Smooth muscle cell (in vitro differentiated cells): Measurements from ENCODE around the gene TP53TG3D. TPM values are rescaled to one million over a fixed set of nuclear protein-coding genes. Genes with fewer than 3 reads are reported as not detected.
"Not testable (repeated sequence)": the region's sequence is repeated elsewhere in the genome, so short reads cannot be mapped to it uniquely, and the experiment has no call there.

Experiments used
- DNase-seq: peaks from one replicate; lab custom pipeline; 2025; ENCODE audit not compliant: unreplicated experiment; lab: John Stamatoyannopoulos, UW
- H2AFZ ChIP-seq: fragments of 200-600 bp; sonication (generic); 2 replicates; pipeline ENCODE4 v1.6.0; 2016; ENCODE audit warnings: antibody characterized with exemption, low read depth, mild to moderate bottlenecking
- H3F3A ChIP-seq: fragments of 200-600 bp; sonication (generic); 2 replicates; pipeline ENCODE4 v1.6.0; 2017; ENCODE audit warnings: antibody characterized with exemption, low read depth
- H3K27ac ChIP-seq: fragments of 200-600 bp; sonication (generic); 2 replicates; pipeline ENCODE4 v1.5.1; 2016; ENCODE audit warnings: low read depth, mild to moderate bottlenecking
- H3K27me3 ChIP-seq: fragments of 200-600 bp; sonication (generic); 2 replicates; pipeline ENCODE4 v1.6.1; 2016; ENCODE audit warnings: low read depth, mild to moderate bottlenecking
- H3K36me3 ChIP-seq: fragments of 200-600 bp; sonication (generic); 2 replicates; pipeline ENCODE4 v1.5.1; 2016; ENCODE audit warnings: low read depth
- H3K4me1 ChIP-seq: fragments of 200-600 bp; sonication (generic); 2 replicates; pipeline ENCODE4 v1.5.1; 2016; ENCODE audit warnings: low read depth
- H3K4me2 ChIP-seq: fragments of 200-600 bp; sonication (generic); 2 replicates; pipeline ENCODE4 v1.6.0; 2016; ENCODE audit warnings: mild to moderate bottlenecking
- H3K4me3 ChIP-seq: fragments of 200-600 bp; sonication (generic); 2 replicates; pipeline ENCODE4 v1.5.1; 2016; ENCODE audit warnings: mild to moderate bottlenecking
- H3K79me2 ChIP-seq: fragments of 200-600 bp; sonication (generic); 2 replicates; pipeline ENCODE4 v1.6.0; 2016; ENCODE audit warnings: low read depth, mild to moderate bottlenecking
- H3K9ac ChIP-seq: fragments of 200-600 bp; sonication (generic); 2 replicates; pipeline ENCODE4 v1.6.0; 2016; ENCODE audit warnings: low read depth
- H3K9me3 ChIP-seq: fragments of 200-600 bp; sonication (generic); replicated peaks from 2 replicates; pipeline ENCODE4 v1.5.1; 2016; ENCODE audit warnings: low read depth
- H4K20me1 ChIP-seq: fragments of 200-600 bp; sonication (generic); 2 replicates; pipeline ENCODE4 v1.6.0; 2016; ENCODE audit warnings: low read depth
- WGBS: methylation state at CpG from one replicate; pipeline ENCODE4 v1.1.7; 2016; ENCODE audit warnings: low lambda C conversion rate; 5-methylcytosine and 5-hydroxymethylcytosine counted together
- polyA plus RNA-seq: library from polyadenylated mRNA; unstranded; fragments of >200 nt; fragmentation: Nextera tagmentation; extraction: Ambion mirVana; gene quantifications from 2 replicates; pipeline ENCODE4 v1.2.1, GENCODE V29; 2016
- small RNA-seq: library from RNA; depleted of rRNA; stranded (forward); fragments of <200 nt; gene quantifications from one replicate; pipeline ENCODE3, GENCODE V24; 2014
- total RNA-seq: library from RNA; depleted of rRNA; stranded (reverse); fragments of >200 nt; gene quantifications from 2 replicates; pipeline ENCODE4 v1.2.3, GENCODE V29; 2014

The TP53TG3D gene
- total and polyA plus RNA-seq, 2 experiments from 2014 or later, result not detected

DNA sequence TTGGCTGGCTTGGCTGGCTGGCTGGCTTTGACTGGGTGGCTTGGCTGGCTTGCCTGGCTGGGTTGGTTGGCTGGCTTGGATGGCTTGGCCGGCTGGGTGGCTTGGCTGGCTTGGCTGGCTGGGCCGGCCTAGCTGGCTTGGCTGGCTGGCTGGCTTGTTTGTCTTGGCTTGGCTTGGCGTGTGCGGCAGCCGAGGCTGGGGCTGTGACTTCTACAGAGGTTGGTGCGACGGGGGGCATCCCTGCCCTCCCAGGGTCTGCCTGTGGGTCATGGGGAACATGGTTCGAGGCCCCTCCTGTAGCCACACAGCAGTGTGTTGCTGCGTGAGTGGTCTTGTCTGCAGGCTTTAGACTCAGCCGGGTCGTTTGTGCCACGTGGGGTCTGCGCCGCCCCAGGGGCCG lies 33.1 kb downstream of the TP53TG3D start:
- H3K9me3 ChIP-seq, H3F3A ChIP-seq, H3K4me1 ChIP-seq, H2AFZ ChIP-seq, H3K4me2 ChIP-seq, H3K9ac ChIP-seq, H3K79me2 ChIP-seq, H3K27me3 ChIP-seq, DNase-seq, H4K20me1 ChIP-seq, H3K4me3 ChIP-seq, H3K27ac ChIP-seq, H3K36me3 ChIP-seq: not testable (repeated sequence)
- WGBS, result 83% methylated on average over 2 of the region's 15 CpGs

DNA sequence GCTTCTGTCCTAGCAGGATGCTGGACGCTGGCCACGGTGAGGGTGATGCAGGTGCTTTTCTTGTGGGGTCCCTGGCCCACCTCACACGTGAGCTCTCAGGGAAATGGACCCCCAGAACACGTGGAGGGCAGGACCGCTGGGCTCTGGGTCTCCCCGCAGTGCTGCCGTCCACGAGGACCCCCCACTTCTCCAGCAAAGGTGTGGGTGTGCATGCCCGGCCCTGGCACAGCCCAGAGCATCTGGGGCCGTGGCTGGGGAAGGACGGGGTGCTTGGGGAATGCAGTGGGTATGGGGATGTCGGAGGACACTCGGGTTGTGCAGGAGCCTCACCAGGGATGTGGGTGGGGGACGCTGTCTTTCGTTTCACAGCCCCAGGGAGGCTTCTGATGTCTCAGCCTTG lies 34.7 kb downstream of the TP53TG3D start:
- WGBS, result 67% methylated on average over 15 of the region's 15 CpGs
- H3K4me1 ChIP-seq, H3K4me3 ChIP-seq, H3K4me2 ChIP-seq, H3K9me3 ChIP-seq, H3K9ac ChIP-seq, H3K27me3 ChIP-seq, H3F3A ChIP-seq, DNase-seq, H3K36me3 ChIP-seq, H3K27ac ChIP-seq, H4K20me1 ChIP-seq, H2AFZ ChIP-seq, H3K79me2 ChIP-seq: not testable (repeated sequence)

DNA sequence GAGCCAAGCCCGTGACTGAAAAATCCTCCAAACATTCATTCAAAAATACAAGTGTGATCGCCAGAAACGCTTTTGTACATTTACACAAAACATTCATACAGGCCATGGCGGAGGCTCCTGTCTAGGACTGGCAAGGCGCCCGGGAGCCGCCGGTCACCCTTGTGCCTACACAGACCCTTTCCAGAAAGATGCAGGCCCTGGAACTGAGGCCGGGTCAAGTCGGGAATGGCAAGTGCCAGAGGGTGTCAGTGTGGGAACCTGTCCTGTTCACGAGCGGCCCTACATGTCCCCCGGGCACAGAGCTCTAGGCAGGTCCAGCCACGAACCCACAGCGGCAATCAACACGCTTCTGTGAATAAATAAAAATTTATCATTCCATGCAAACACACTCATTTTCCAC lies 36.1 kb downstream of the TP53TG3D start:
- not testable (repeated sequence) for H3K9ac ChIP-seq, H3K9me3 ChIP-seq, H2AFZ ChIP-seq, H4K20me1 ChIP-seq, H3K79me2 ChIP-seq, H3K4me2 ChIP-seq, H3K4me1 ChIP-seq, H3K4me3 ChIP-seq, H3K27ac ChIP-seq, H3K27me3 ChIP-seq, DNase-seq, H3F3A ChIP-seq, H3K36me3 ChIP-seq
- WGBS, result 91% methylated on average over 12 of the region's 16 CpGs

GRCh38 chr16:32302776-32303175 lies 49.7 kb downstream of the TP53TG3D start:
- DNase-seq, H3K79me2 ChIP-seq, H2AFZ ChIP-seq, H3K4me3 ChIP-seq, H3K27ac ChIP-seq, H4K20me1 ChIP-seq, H3K9me3 ChIP-seq, H3K9ac ChIP-seq, H3K4me2 ChIP-seq, H3F3A ChIP-seq, H3K36me3 ChIP-seq, H3K4me1 ChIP-seq, H3K27me3 ChIP-seq: not testable (repeated sequence)
- no CpG with 5 or more reads among the region's 4 CpGs for WGBS

Small RNAs within 50 kb of the gene (small RNA-seq; reads per million reads assigned to genes)
- not detected for gene AC133485.1
- not detected for gene AC140878.1
